HFFc6 (cell line): Measurements from ENCODE around the gene RASSF3. TPM values are rescaled to one million over a fixed set of nuclear protein-coding genes. Genes with fewer than 3 reads are reported as not detected.

Source experiments
- DNase-seq: peaks from one replicate; pipeline ENCODE4 v3.0.0-alpha.2; 2018
- H3K27ac Mint-ChIP-seq: 2 replicates; pipeline ENCODE4 v1.8.0; 2020; ENCODE audit warnings: mild to moderate bottlenecking, mixed read lengths
- H3K27me3 Mint-ChIP-seq: 2 replicates; pipeline ENCODE4 v1.8.0; 2021; ENCODE audit warnings: mild to moderate bottlenecking, moderate library complexity, mixed read lengths; ENCODE audit not compliant: insufficient read depth
- H3K36me3 Mint-ChIP-seq: 2 replicates; pipeline ENCODE4 v1.8.0; 2021; ENCODE audit warnings: low read depth, mixed read lengths
- H3K4me1 Mint-ChIP-seq: 2 replicates; pipeline ENCODE4 v1.8.0; 2020; ENCODE audit warnings: low read depth, mixed read lengths
- H3K4me3 Mint-ChIP-seq: 2 replicates; pipeline ENCODE4 v1.8.0; 2020; ENCODE audit warnings: mild to moderate bottlenecking, moderate library complexity, mixed read lengths
- H3K9me3 Mint-ChIP-seq: 2 replicates; pipeline ENCODE4 v1.8.0; 2020; ENCODE audit warnings: mild to moderate bottlenecking, mixed read lengths
- total RNA-seq, 6 experiments: library from RNA; stranded (reverse); fragmentation: NEBNext Ultra II Directional; extraction: Animal tissue kit (Norgen Biotek cat#: 25700); gene quantifications; 2 replicates in 1 of 6; 3 replicates in 5 of 6; pipeline ENCODE4 v1.2.3, GENCODE V29; 2021
- TF ChIP-seq, protein P1 (sequence below): fragments of 200-600 bp; sonication (generic); IDR thresholded peaks from 2 replicates; pipeline ENCODE4 v1.5.0; 2021; ENCODE audit warnings: antibody characterized with exemption, mild to moderate bottlenecking

The RASSF3 gene
- total RNA-seq, 6 experiments from 2014 or later, result 16.9 to 23.3 (median 20.6) TPM

DNA sequence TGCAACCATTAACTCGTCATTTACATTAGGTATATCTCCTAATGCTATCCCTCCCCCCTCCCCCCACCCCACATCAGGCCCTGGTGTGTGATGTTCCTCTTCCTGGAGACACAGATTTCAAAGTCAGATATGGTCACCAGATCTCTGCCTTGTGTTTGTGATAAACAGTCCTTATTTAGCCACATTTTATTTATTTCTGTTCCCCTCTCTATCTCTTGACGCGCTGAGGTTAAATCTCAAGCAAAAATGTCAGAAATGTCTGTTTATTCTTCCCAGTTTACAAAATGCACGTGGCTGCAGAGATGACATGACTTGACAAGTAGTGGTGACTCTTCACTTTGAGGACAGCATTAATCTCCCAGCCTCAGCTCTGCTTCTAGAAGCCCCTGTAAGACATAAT, 11.5 kb upstream of the RASSF3 start:
- no peak for DNase-seq
- Mint-ChIP-seq H3K36me3 (no peaks in the 10 kb centered on the region), H3K9me3 (no peaks in the 10 kb centered on the region), H3K27me3 (no peaks in the 10 kb centered on the region; the same call in 1 of the 2 replicates), H3K27ac (no peak overlapping the region), H3K4me3 (no peak overlapping the region), H3K4me1 (no peaks in the 10 kb centered on the region)
- TF ChIP-seq, protein P1, sequence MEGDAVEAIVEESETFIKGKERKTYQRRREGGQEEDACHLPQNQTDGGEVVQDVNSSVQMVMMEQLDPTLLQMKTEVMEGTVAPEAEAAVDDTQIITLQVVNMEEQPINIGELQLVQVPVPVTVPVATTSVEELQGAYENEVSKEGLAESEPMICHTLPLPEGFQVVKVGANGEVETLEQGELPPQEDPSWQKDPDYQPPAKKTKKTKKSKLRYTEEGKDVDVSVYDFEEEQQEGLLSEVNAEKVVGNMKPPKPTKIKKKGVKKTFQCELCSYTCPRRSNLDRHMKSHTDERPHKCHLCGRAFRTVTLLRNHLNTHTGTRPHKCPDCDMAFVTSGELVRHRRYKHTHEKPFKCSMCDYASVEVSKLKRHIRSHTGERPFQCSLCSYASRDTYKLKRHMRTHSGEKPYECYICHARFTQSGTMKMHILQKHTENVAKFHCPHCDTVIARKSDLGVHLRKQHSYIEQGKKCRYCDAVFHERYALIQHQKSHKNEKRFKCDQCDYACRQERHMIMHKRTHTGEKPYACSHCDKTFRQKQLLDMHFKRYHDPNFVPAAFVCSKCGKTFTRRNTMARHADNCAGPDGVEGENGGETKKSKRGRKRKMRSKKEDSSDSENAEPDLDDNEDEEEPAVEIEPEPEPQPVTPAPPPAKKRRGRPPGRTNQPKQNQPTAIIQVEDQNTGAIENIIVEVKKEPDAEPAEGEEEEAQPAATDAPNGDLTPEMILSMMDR, result no peak

- Mint-ChIP-seq H3K4me3 (no peak overlapping the region), H3K9me3 (no peaks in the 10 kb centered on the region), H3K27ac (no peak overlapping the region), H3K4me1 (no peaks in the 10 kb centered on the region), H3K36me3 (no peaks in the 10 kb centered on the region), H3K27me3 (peaks cover 2% of the 10 kb centered on the region; the same call in 1 of the 2 replicates)
- TF ChIP-seq, protein P1, result no peak
- DNase-seq, result no peak
Observed at GRCh38 chr12:64600164-64600561, 10.1 kb upstream of the RASSF3 start.

DNA sequence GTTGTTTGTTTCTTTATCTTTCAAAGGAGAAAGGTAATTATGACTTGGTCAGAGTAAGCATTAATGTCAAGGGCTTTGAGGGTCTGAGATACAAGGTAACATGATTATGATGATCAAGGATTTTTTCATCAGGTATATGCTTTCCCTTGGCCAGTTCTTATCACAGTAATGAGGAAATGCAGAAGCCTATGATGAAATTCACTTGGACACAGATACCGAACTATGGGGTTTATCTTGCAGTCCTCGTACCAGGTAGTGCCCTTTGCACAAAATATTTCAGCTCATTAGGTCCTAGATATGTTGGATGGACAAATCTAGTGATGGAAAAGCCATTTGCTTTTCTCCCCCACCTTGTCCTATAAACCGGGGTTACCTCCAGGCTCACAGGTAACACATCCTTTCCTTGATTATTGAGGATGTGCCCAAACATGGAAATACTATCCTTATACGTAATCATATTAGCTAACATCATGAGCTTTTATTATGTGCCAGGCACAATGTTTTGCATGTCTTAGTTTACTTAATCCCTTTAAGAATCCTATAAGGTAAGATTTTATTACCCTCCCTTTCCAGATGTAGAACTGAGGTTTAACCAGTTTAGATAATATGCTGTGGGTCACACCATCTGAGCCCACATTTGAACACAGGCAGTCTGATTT, 7.0 kb upstream of the RASSF3 start:
- no peak for DNase-seq
- Mint-ChIP-seq H3K36me3 (no peaks in the 10 kb centered on the region), H3K4me1 (peaks cover under 1% of the 10 kb centered on the region; the same call in 1 of the 2 replicates), H3K27me3 (peaks cover 2% of the 10 kb centered on the region; the same call in 1 of the 2 replicates), H3K4me3 (no peak overlapping the region), H3K27ac (no peak overlapping the region), H3K9me3 (no peaks in the 10 kb centered on the region)
- TF ChIP-seq, protein P1, result no peak

- Mint-ChIP-seq H3K4me3 (peak overlapping the region; percentile 88), H3K4me1 (peaks cover 30% of the 10 kb centered on the region), H3K27me3 (peaks cover under 1% of the 10 kb centered on the region), H3K9me3 (no peaks in the 10 kb centered on the region), H3K36me3 (no peaks in the 10 kb centered on the region), H3K27ac (peak overlapping the region; percentile 81)
- peak; percentile 52 for DNase-seq
- TF ChIP-seq, protein P1, result no peak; the same call in 1 of the 2 replicates
Observed at GRCh38 chr12:64608901-64609535, 1.3 kb upstream of the RASSF3 start.

- H3K36me3 Mint-ChIP-seq, result no peaks in the 10 kb centered on the region
- H3K27ac Mint-ChIP-seq, result peak overlapping the region; percentile 81
- peaks cover 30% of the 10 kb centered on the region for H3K4me1 Mint-ChIP-seq
- TF ChIP-seq, protein P1, result no peak
- no peaks in the 10 kb centered on the region for H3K9me3 Mint-ChIP-seq
- H3K4me3 Mint-ChIP-seq, result peak overlapping the region; percentile 88
- DNase-seq, result no peak
- H3K27me3 Mint-ChIP-seq, result no peaks in the 10 kb centered on the region; the same call in 1 of the 2 replicates
Observed at GRCh38 chr12:64609536-64610078, 688 bp upstream of the RASSF3 start.
